ENCODE data around the gene L3MBTL4. TPM values are rescaled to one million over a fixed set of nuclear protein-coding genes. Genes with fewer than 3 reads are reported as not detected.
"Not testable (repeated sequence)": the region's sequence is repeated elsewhere in the genome, so short reads cannot be mapped to it uniquely, and the experiment has no call there.

L3MBTL4 gene
- total RNA-seq, 1 donor from 2014 or later = 17.5 TPM

- peaks cover 1% of the 10 kb centered on the region for H3K27me3 Mint-ChIP-seq (ENCODE audit: low read depth)
- H3K27ac Mint-ChIP-seq = no peak overlapping the region
- no peak overlapping the region for H3K4me3 Mint-ChIP-seq
- no peak for DNase-seq (ENCODE audit: low spot score in 2 of 2, unreplicated experiment in 2 of 2)
- no peaks in the 10 kb centered on the region for H3K4me1 Mint-ChIP-seq
- H3K36me3 Mint-ChIP-seq = peaks cover 16% of the 10 kb centered on the region
- no peak for TF ChIP-seq CTCF (IDR thresholded peaks at IDR 0.05; ENCODE audit: unreplicated experiment)
- peaks cover 23% of the 10 kb centered on the region for H3K9me3 Mint-ChIP-seq
Measured at GRCh38 chr18:6150430-6150829, 264.3 kb downstream of the L3MBTL4 start.

- H3K4me3 Mint-ChIP-seq = no peak overlapping the region
Measured at GRCh38 chr18:6146307-6146661, 268.4 kb downstream of the L3MBTL4 start.

GRCh38 chr18:6145645-6146306, 268.9 kb downstream of the L3MBTL4 start:
- no peak for TF ChIP-seq CTCF (IDR thresholded peaks at IDR 0.05; ENCODE audit: unreplicated experiment)
- H3K27me3 Mint-ChIP-seq (ENCODE audit: low read depth) = no peaks in the 10 kb centered on the region
- H3K4me1 Mint-ChIP-seq = no peaks in the 10 kb centered on the region
- peaks cover 7% of the 10 kb centered on the region for H3K36me3 Mint-ChIP-seq
- DNase-seq (ENCODE audit: low spot score in 2 of 2, unreplicated experiment in 2 of 2) = no peak
- H3K4me3 Mint-ChIP-seq = no peak overlapping the region
- H3K27ac Mint-ChIP-seq = no peak overlapping the region
- peaks cover 4% of the 10 kb centered on the region for H3K9me3 Mint-ChIP-seq

More at GRCh38 chr18:6146307-6146661, 268.4 kb downstream of the L3MBTL4 start:
- H3K9me3 Mint-ChIP-seq = peaks cover 4% of the 10 kb centered on the region
- TF ChIP-seq CTCF (IDR thresholded peaks at IDR 0.05; ENCODE audit: unreplicated experiment) = no peak
- peaks cover 7% of the 10 kb centered on the region for H3K36me3 Mint-ChIP-seq
- DNase-seq (ENCODE audit: low spot score in 2 of 2, unreplicated experiment in 2 of 2) = no peak
- H3K4me1 Mint-ChIP-seq = no peaks in the 10 kb centered on the region
- H3K27ac Mint-ChIP-seq = no peak overlapping the region
- H3K27me3 Mint-ChIP-seq (ENCODE audit: low read depth) = no peaks in the 10 kb centered on the region

GRCh38 chr18:6139007-6139406, 275.7 kb downstream of the L3MBTL4 start:
- DNase-seq (ENCODE audit: low spot score in 2 of 2, unreplicated experiment in 2 of 2) = no peak
- no peak overlapping the region for H3K27ac Mint-ChIP-seq
- no peaks in the 10 kb centered on the region for H3K4me1 Mint-ChIP-seq
- H3K4me3 Mint-ChIP-seq = no peak overlapping the region
- peaks cover 20% of the 10 kb centered on the region for H3K9me3 Mint-ChIP-seq
- peaks cover 32% of the 10 kb centered on the region for H3K36me3 Mint-ChIP-seq
- TF ChIP-seq CTCF (IDR thresholded peaks at IDR 0.05; ENCODE audit: unreplicated experiment) = no peak
- no peaks in the 10 kb centered on the region for H3K27me3 Mint-ChIP-seq (ENCODE audit: low read depth)

GRCh38 chr18:6135901-6136300, 278.8 kb downstream of the L3MBTL4 start:
- DNase-seq (ENCODE audit: low spot score in 2 of 2, unreplicated experiment in 2 of 2); H3K27me3 Mint-ChIP-seq (ENCODE audit: low read depth); H3K4me3 Mint-ChIP-seq; H3K27ac Mint-ChIP-seq; H3K4me1 Mint-ChIP-seq: not testable (repeated sequence)
- H3K9me3 Mint-ChIP-seq = peaks cover 20% of the 10 kb centered on the region
- H3K36me3 Mint-ChIP-seq = peaks cover 32% of the 10 kb centered on the region

GRCh38 chr18:6135029-6135428, 279.7 kb downstream of the L3MBTL4 start:
- H3K4me3 Mint-ChIP-seq; DNase-seq (ENCODE audit: low spot score in 2 of 2, unreplicated experiment in 2 of 2); H3K4me1 Mint-ChIP-seq; H3K27me3 Mint-ChIP-seq (ENCODE audit: low read depth); H3K27ac Mint-ChIP-seq: not testable (repeated sequence)
- peaks cover 20% of the 10 kb centered on the region for H3K9me3 Mint-ChIP-seq
- H3K36me3 Mint-ChIP-seq = peaks cover 32% of the 10 kb centered on the region
